Activated CD4-positive, alpha-beta memory T cell treated with anti-CD3 and anti-CD28 coated beads for 36 hours (primary cell): ENCODE measurements around the gene ASAH2B. TPM values are rescaled to one million over a fixed set of nuclear protein-coding genes. Genes with fewer than 3 reads are reported as not detected.
"Not testable (repeated sequence)": the region's sequence is repeated elsewhere in the genome, so short reads cannot be mapped to it uniquely, and the experiment has no call there.

Experiments
- CTCF ChIA-PET: fragments of 350-600 bp; sonication (Branson Sonifier 250); formaldehyde crosslinking; loops from one replicate; lab custom pipeline; 2021; ENCODE audit warnings: antibody characterized with exemption, inconsistent platforms; lab: Charles Lee
- POLR2A ChIA-PET: fragments of 350-600 bp; sonication (Branson Sonifier 250); formaldehyde crosslinking; loops from one replicate; lab custom pipeline; 2021; ENCODE audit warnings: antibody characterized with exemption; lab: Charles Lee
- DNase-seq: peaks from one replicate; pipeline ENCODE4 v3.0.0-alpha.2; 2020
- H3K27ac Mint-ChIP-seq: one replicate; pipeline ENCODE4 v1.8.0; 2021; ENCODE audit warnings: mixed read lengths
- H3K27me3 Mint-ChIP-seq: one replicate; pipeline ENCODE4 v1.8.0; 2021; ENCODE audit warnings: mixed read lengths
- H3K36me3 Mint-ChIP-seq: one replicate; pipeline ENCODE4 v1.8.0; 2021; ENCODE audit warnings: mixed read lengths
- H3K4me1 Mint-ChIP-seq: one replicate; pipeline ENCODE4 v1.8.0; 2021; ENCODE audit warnings: low read depth, mixed read lengths
- H3K4me3 Mint-ChIP-seq: one replicate; pipeline ENCODE4 v1.8.0; 2021; ENCODE audit warnings: mild to moderate bottlenecking, mixed read lengths
- H3K9me3 Mint-ChIP-seq: one replicate; pipeline ENCODE4 v1.8.0; 2021; ENCODE audit warnings: mixed read lengths
- intact Hi-C: fragments of 100-400 bp; cut with micrococcal nuclease; formaldehyde crosslinking; loops from one replicate; pipeline ENCODE4 v1.15.1; 2023
- total RNA-seq, 2 experiments: library from RNA; stranded (reverse); gene quantifications; one replicate each; pipeline ENCODE4 v1.2.3, GENCODE V29; 2021

ASAH2B gene
- total RNA-seq, 2 experiments from 2014 or later: 3.1 to 3.5 TPM

- DNase-seq, H3K36me3 Mint-ChIP-seq, H3K27ac Mint-ChIP-seq, intact Hi-C loops, CTCF ChIA-PET, H3K27me3 Mint-ChIP-seq, POLR2A ChIA-PET, H3K4me1 Mint-ChIP-seq, H3K4me3 Mint-ChIP-seq: not testable (repeated sequence)
- H3K9me3 Mint-ChIP-seq: peaks cover 11% of the 10 kb centered on the region
Observed at GRCh38 chr10:50766774-50767513, 27.2 kb downstream of the ASAH2B start.

GRCh38 chr10:50772042-50772441 is 32.3 kb downstream of the ASAH2B start:
- intact Hi-C loops, CTCF ChIA-PET, POLR2A ChIA-PET: not testable (repeated sequence)

DNA sequence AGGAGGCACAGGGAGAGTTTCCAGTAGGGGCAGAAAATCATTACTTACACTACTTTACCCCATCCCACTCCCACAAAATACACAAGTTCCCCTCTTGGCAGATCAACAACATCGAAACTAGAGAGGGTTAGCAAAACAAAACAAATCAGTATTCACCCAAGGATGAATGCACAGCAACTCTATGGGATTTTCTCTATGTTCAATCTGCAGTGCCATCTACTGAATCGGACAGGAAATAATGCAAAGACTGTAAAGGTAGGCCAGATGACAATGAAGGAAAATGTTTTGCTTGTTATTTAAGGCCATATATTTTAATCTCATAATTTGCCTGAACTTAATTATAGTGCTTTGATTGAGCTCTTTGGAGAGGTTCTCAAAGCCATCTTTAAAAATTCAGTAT is 35.1 kb downstream of the ASAH2B start:
- H3K4me1 Mint-ChIP-seq, H3K9me3 Mint-ChIP-seq, H3K27ac Mint-ChIP-seq, intact Hi-C loops, POLR2A ChIA-PET, H3K27me3 Mint-ChIP-seq, H3K4me3 Mint-ChIP-seq, DNase-seq, H3K36me3 Mint-ChIP-seq, CTCF ChIA-PET: not testable (repeated sequence)

More at GRCh38 chr10:50772042-50772441, 32.3 kb downstream of the ASAH2B start:
- DNase-seq, H3K4me3 Mint-ChIP-seq, H3K9me3 Mint-ChIP-seq, H3K4me1 Mint-ChIP-seq, H3K27ac Mint-ChIP-seq, H3K27me3 Mint-ChIP-seq, H3K36me3 Mint-ChIP-seq: not testable (repeated sequence)

DNA sequence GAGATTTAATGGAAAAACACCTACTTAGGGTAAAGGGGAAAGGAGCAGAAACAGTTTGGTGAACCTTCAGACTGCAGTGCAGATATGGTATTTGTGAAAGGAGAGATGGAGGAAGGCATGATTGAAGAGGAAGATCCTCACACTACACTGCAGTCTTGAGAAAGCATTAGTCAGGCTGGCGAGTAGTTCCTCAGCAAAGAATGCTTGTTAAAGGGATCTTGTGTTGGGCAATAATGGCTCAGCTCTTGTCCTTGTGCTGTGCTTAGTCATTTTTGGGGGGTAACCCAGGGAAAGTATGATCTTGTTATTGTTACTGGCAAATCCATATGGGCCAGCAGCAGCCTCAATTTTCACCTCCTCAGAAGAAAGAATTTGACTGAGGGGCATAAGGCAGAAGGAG is 40.3 kb downstream of the ASAH2B start:
- H3K27me3 Mint-ChIP-seq, H3K36me3 Mint-ChIP-seq, intact Hi-C loops, H3K9me3 Mint-ChIP-seq, H3K27ac Mint-ChIP-seq, DNase-seq, CTCF ChIA-PET, H3K4me1 Mint-ChIP-seq, POLR2A ChIA-PET, H3K4me3 Mint-ChIP-seq: not testable (repeated sequence)

DNA sequence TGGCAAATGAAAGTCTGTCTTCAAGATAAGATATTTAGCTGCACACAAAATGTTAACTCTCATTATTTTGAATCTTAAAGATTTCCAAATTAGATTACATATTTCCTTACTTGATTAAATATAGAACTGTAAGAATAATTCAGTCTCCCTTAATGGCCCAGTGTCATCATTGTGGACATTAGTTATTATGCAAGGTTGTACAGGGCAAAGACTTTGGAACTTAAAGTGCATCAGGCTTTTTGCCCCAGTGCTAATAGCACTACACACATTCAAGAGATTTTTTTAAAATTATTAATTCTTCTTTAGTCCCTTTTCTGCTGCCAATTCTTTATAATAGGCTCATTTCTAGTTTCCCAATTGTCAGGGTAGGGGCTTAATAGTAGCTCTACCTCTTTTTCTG is 42.3 kb downstream of the ASAH2B start:
- H3K27me3 Mint-ChIP-seq, H3K9me3 Mint-ChIP-seq, H3K27ac Mint-ChIP-seq, H3K36me3 Mint-ChIP-seq, CTCF ChIA-PET, H3K4me3 Mint-ChIP-seq, POLR2A ChIA-PET, intact Hi-C loops, DNase-seq, H3K4me1 Mint-ChIP-seq: not testable (repeated sequence)

- H3K4me1 Mint-ChIP-seq: not testable (repeated sequence)
Observed at GRCh38 chr10:50787962-50788361, 48.2 kb downstream of the ASAH2B start.

DNA sequence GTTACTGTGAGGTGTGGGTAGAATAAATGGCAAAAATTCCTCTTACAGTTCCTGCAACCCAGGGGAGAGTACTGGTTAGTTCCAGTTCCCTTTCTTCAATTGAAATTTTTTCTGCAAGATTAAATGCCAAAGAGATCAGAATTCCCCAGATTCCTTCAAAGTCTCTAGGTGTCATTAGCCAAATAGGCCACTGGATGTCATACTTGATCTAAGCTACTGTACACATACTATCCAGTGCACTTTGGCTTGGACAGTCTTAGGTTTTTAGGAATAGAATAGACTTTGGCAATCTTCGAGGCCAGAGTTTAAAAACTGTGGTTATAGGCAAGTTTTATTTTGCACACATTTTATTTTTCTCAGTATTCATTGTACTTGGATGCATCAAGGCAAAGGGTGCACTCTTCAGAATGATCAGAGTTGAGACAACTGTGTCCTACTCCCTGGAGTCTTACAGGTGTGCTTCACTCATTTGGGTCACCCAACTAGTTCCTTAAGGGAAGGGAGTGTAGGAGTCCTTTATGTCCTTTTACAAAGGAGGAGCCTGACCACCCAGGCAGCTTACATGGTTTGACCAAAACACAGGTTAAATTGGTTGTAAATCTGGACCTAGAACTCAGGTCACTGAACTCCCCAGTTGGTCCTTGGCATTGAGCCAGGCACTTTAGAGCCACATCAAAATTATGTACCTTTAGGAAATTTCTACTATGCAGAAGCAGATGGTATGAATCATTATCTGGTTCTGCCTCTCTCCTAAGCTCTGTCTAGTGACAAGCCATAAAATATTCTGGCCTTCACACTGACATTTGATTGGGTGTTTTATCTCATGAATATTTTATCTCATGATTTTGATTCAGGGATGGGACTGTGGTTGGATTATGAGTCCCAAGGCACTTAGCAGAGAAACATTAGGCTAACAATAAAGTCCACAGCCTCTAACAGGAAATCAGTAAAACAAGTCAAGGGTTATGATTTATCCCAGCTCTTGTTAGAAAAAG is 49.5 kb downstream of the ASAH2B start:
- Mint-ChIP-seq H3K4me3 (no peak overlapping the region), H3K9me3 (no peaks in the 10 kb centered on the region), H3K4me1 (peaks cover 6% of the 10 kb centered on the region), H3K27me3 (peaks cover 9% of the 10 kb centered on the region), H3K36me3 (peaks cover 5% of the 10 kb centered on the region), H3K27ac (no peak overlapping the region)
- intact Hi-C loops: no loop called here
- DNase-seq: no peak
- ChIA-PET POLR2A (no interaction called here), CTCF (no interaction called here)

More at GRCh38 chr10:50787962-50788361, 48.2 kb downstream of the ASAH2B start:
- H3K27me3 Mint-ChIP-seq, intact Hi-C loops, CTCF ChIA-PET, DNase-seq, H3K27ac Mint-ChIP-seq, H3K36me3 Mint-ChIP-seq, POLR2A ChIA-PET, H3K4me3 Mint-ChIP-seq, H3K9me3 Mint-ChIP-seq: not testable (repeated sequence)

DNA sequence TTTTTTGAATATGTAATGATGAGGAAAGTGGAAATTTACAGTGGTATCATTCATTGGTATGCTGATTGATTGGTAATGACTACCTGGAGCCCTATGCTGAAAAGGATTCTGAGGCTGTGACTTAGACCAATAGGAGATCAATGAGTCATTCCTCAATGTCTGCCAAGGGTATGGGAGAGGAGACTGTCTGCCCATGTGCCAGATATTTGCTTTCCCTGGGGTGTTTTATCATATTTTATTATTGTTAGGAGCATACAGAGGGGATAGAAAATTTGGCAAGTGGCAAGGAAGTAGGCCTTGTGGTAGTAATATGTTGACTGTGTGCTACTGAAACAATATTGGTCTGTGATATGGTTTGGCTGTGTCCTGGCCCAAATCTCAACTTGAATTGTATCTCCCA is 54.8 kb downstream of the ASAH2B start:
- no peak for DNase-seq
- Mint-ChIP-seq H3K4me3 (no peak overlapping the region), H3K36me3 (no peaks in the 10 kb centered on the region), H3K9me3 (no peaks in the 10 kb centered on the region), H3K27me3 (peaks cover 8% of the 10 kb centered on the region), H3K4me1 (no peaks in the 10 kb centered on the region), H3K27ac (no peak overlapping the region)
- POLR2A ChIA-PET: no interaction called here
- CTCF ChIA-PET: no interaction called here
- intact Hi-C loops: no loop called here

GRCh38 chr10:50796693-50797092 is 57.0 kb downstream of the ASAH2B start:
- intact Hi-C loops: no loop called here
- H3K36me3 Mint-ChIP-seq: no peaks in the 10 kb centered on the region
- ChIA-PET CTCF (no interaction called here), POLR2A (no interaction called here)
- H3K4me3 Mint-ChIP-seq: no peak overlapping the region
- no peaks in the 10 kb centered on the region for H3K4me1 Mint-ChIP-seq
- no peak overlapping the region for H3K27ac Mint-ChIP-seq
- H3K9me3 Mint-ChIP-seq: no peaks in the 10 kb centered on the region
- H3K27me3 Mint-ChIP-seq: peaks cover 8% of the 10 kb centered on the region
- no peak for DNase-seq

GRCh38 chr10:50798297-50798696 is 58.6 kb downstream of the ASAH2B start:
- Mint-ChIP-seq H3K27ac (no peak overlapping the region), H3K9me3 (no peaks in the 10 kb centered on the region), H3K4me1 (no peaks in the 10 kb centered on the region), H3K27me3 (peaks cover 8% of the 10 kb centered on the region), H3K36me3 (no peaks in the 10 kb centered on the region), H3K4me3 (no peak overlapping the region)
- intact Hi-C loops: no loop called here
- CTCF ChIA-PET: no interaction called here
- POLR2A ChIA-PET: no interaction called here
- DNase-seq: no peak

- no peak for DNase-seq
- Mint-ChIP-seq H3K4me3 (no peak overlapping the region), H3K27me3 (peaks cover 4% of the 10 kb centered on the region), H3K4me1 (no peaks in the 10 kb centered on the region), H3K36me3 (no peaks in the 10 kb centered on the region), H3K9me3 (no peaks in the 10 kb centered on the region), H3K27ac (no peak overlapping the region)
- POLR2A ChIA-PET: no interaction called here
- intact Hi-C loops: no loop called here
- CTCF ChIA-PET: no interaction called here
Observed at GRCh38 chr10:50799595-50799994, 59.9 kb downstream of the ASAH2B start.

- POLR2A ChIA-PET: no interaction called here
- H3K9me3 Mint-ChIP-seq: no peaks in the 10 kb centered on the region
- DNase-seq: no peak
- no peaks in the 10 kb centered on the region for H3K27me3 Mint-ChIP-seq
- H3K4me1 Mint-ChIP-seq: no peaks in the 10 kb centered on the region
- no peak overlapping the region for H3K4me3 Mint-ChIP-seq
- CTCF ChIA-PET: no interaction called here
- H3K27ac Mint-ChIP-seq: no peak overlapping the region
- intact Hi-C loops: no loop called here
- no peaks in the 10 kb centered on the region for H3K36me3 Mint-ChIP-seq
Observed at GRCh38 chr10:50805981-50806622, 66.4 kb downstream of the ASAH2B start.
